GM23338 (cell line): ENCODE measurements around the gene TFEB. TPM values are rescaled to one million over a fixed set of nuclear protein-coding genes. Genes with fewer than 3 reads are reported as not detected.
A peak's percentile ranks its signal among the peaks of the same experiment; 100 is the strongest.

Experiments used
- ATAC-seq: fragments of 200-7000 bp; cut with Tn5 transposase; 3 replicates; pipeline ENCODE4 v1.9.1; 2020
- DNase-seq: peaks from one replicate; pipeline ENCODE4 v3.0.0-alpha.2; 2015; ENCODE audit warnings: low spot score
- H2AFZ ChIP-seq: fragments of 200-600 bp; sonication (generic); 2 replicates; pipeline ENCODE4 v1.8.0; 2016; ENCODE audit warnings: antibody characterized with exemption, mild to moderate bottlenecking, moderate library complexity
- H3F3A ChIP-seq: fragments of 200-600 bp; sonication (generic); replicated peaks from 2 replicates; pipeline ENCODE4 v1.8.0; 2017; ENCODE audit warnings: antibody characterized with exemption, mixed run types, low read depth
- H3K27ac ChIP-seq: fragments of 200-600 bp; sonication (generic); 2 replicates; pipeline ENCODE4 v1.6.1; 2016; ENCODE audit warnings: low read depth
- H3K27me3 ChIP-seq: fragments of 200-600 bp; sonication (generic); 2 replicates; pipeline ENCODE4 v1.8.0; 2016; ENCODE audit warnings: mild to moderate bottlenecking, mixed run types, moderate library complexity; ENCODE audit not compliant: insufficient read depth
- H3K36me3 ChIP-seq: fragments of 200-600 bp; sonication (generic); 2 replicates; pipeline ENCODE4 v1.8.0; 2016; ENCODE audit warnings: mild to moderate bottlenecking; ENCODE audit not compliant: insufficient read depth
- H3K4me1 ChIP-seq: fragments of 200-600 bp; sonication (generic); 2 replicates; pipeline ENCODE4 v1.8.0; 2016; ENCODE audit warnings: mild to moderate bottlenecking, moderate library complexity; ENCODE audit not compliant: insufficient read depth
- H3K4me2 ChIP-seq: fragments of 200-600 bp; sonication (generic); 2 replicates; pipeline ENCODE4 v1.7.1; 2017; ENCODE audit warnings: mixed run types
- H3K4me3 ChIP-seq: fragments of 200-600 bp; sonication (generic); 2 replicates; pipeline ENCODE4 v1.6.1; 2016; ENCODE audit warnings: mixed run types
- H3K79me2 ChIP-seq: fragments of 200-600 bp; sonication (generic); replicated peaks from 2 replicates; pipeline ENCODE4 v1.8.0; 2017; ENCODE audit warnings: mild to moderate bottlenecking; ENCODE audit not compliant: insufficient read depth
- H3K9me2 ChIP-seq: fragments of 200-600 bp; sonication (generic); 2 replicates; pipeline ENCODE4 v1.8.0; 2017; ENCODE audit not compliant: insufficient read depth
- H4K20me1 ChIP-seq: fragments of 200-600 bp; sonication (generic); replicated peaks from 2 replicates; pipeline ENCODE4 v1.8.0; 2017; ENCODE audit warnings: mild to moderate bottlenecking; ENCODE audit not compliant: insufficient read depth
- H3K27ac Mint-ChIP-seq: 2 replicates; pipeline ENCODE4 v1.8.0; 2020; ENCODE audit warnings: inconsistent platforms, mild to moderate bottlenecking, moderate library complexity, mixed read lengths
- H3K27me3 Mint-ChIP-seq: 3 replicates; pipeline ENCODE4 v1.8.0; 2022; ENCODE audit warnings: low read depth, mild to moderate bottlenecking, moderate library complexity, mixed read lengths, inconsistent platforms; ENCODE audit not compliant: insufficient read depth, poor library complexity
- H3K36me3 Mint-ChIP-seq: 3 replicates; pipeline ENCODE4 v1.8.0; 2021; ENCODE audit warnings: low read depth, mild to moderate bottlenecking, inconsistent platforms, moderate library complexity, mixed read lengths
- H3K4me1 Mint-ChIP-seq: 3 replicates; pipeline ENCODE4 v1.8.0; 2020; ENCODE audit warnings: mild to moderate bottlenecking, inconsistent platforms, mixed read lengths
- H3K4me3 Mint-ChIP-seq: 3 replicates; pipeline ENCODE4 v1.8.0; 2021; ENCODE audit warnings: moderate library complexity, mild to moderate bottlenecking, inconsistent platforms, mixed read lengths
- H3K9me3 Mint-ChIP-seq: 3 replicates; pipeline ENCODE4 v1.8.0; 2020; ENCODE audit warnings: moderate library complexity, mild to moderate bottlenecking, inconsistent platforms, mixed read lengths
- CREB1 ChIP-seq: fragments of 250-450 bp; sonication (Bioruptor Pico); IDR thresholded peaks from 2 replicates; pipeline ENCODE4 v1.5.0; 2020; ENCODE audit warnings: low read depth, mild to moderate bottlenecking, moderate library complexity
- EZH2 ChIP-seq: fragments of 200-600 bp; sonication (generic); IDR thresholded peaks from one replicate; pipeline ENCODE4 v1.8.0; 2017; ENCODE audit warnings: antibody characterized with exemption, mild to moderate bottlenecking, low read depth; ENCODE audit not compliant: unreplicated experiment
- EZH2phosphoT487 ChIP-seq: fragments of 200-600 bp; sonication (generic); IDR thresholded peaks from one replicate; pipeline ENCODE4 v1.8.1; 2018; ENCODE audit warnings: antibody characterized with exemption; ENCODE audit not compliant: unreplicated experiment
- JUNB ChIP-seq: IDR thresholded peaks from one replicate; pipeline ENCODE4 v1.6.1; 2016; ENCODE audit warnings: antibody characterized with exemption; ENCODE audit not compliant: unreplicated experiment
- NANOG ChIP-seq: IDR thresholded peaks from 2 replicates; pipeline ENCODE4 v1.6.1; 2016; ENCODE audit warnings: antibody characterized with exemption, borderline replicate concordance
- POLR2AphosphoS5 ChIP-seq: IDR thresholded peaks from 2 replicates; pipeline ENCODE4 v1.6.1; 2016; ENCODE audit warnings: antibody characterized with exemption, low read depth
- STAT1 ChIP-seq: IDR thresholded peaks from one replicate; pipeline ENCODE4 v1.6.1; 2016; ENCODE audit warnings: antibody characterized with exemption; ENCODE audit not compliant: unreplicated experiment
- ZNF114 ChIP-seq: fragments of 250-450 bp; sonication (Bioruptor Pico); IDR thresholded peaks from 2 replicates; pipeline ENCODE4 v1.5.0; 2020; ENCODE audit warnings: mild to moderate bottlenecking, moderate library complexity
- ZNF331 ChIP-seq: fragments of 250-450 bp; sonication (Bioruptor Pico); IDR thresholded peaks from 2 replicates; pipeline ENCODE4 v1.5.0; 2020; ENCODE audit warnings: low read depth, mild to moderate bottlenecking, moderate library complexity
- polyA plus RNA-seq: library from polyadenylated mRNA; unstranded; fragments of >200 nt; fragmentation: Nextera tagmentation; extraction: Ambion mirVana; gene quantifications from 2 replicates; pipeline ENCODE4 v1.2.1, GENCODE V29; 2016
- total RNA-seq: library from RNA; depleted of rRNA; stranded (reverse); fragments of >200 nt; shearing (Covaris generic); gene quantifications from 2 replicates; pipeline ENCODE4 v1.2.3, GENCODE V29; 2014
- TF ChIP-seq, protein P1 (sequence below): IDR thresholded peaks from 2 replicates; pipeline ENCODE4 v1.6.1; 2016; ENCODE audit warnings: antibody characterized with exemption
- TF ChIP-seq, protein P2 (sequence below): IDR thresholded peaks from one replicate; pipeline ENCODE4 v1.6.1; 2018; ENCODE audit warnings: antibody characterized with exemption; ENCODE audit not compliant: unreplicated experiment
- TF ChIP-seq, protein P3 (sequence below), 2 experiments: fragments of 200-600 bp in 1 of 2; sonication (generic) in 1 of 2; conservative IDR thresholded peaks; 2 replicates each; pipeline versions ENCODE4 v1.5.1 to v1.6.1; 2016 to 2017; ENCODE audit warnings: antibody characterized with exemption in 2 of 2, low read depth in 2 of 2, mild to moderate bottlenecking in 2 of 2, moderate library complexity in 1 of 2

TFEB gene
- total and polyA plus RNA-seq, 2 experiments from 2014 or later, result 1.3 to 4.3 TPM

DNA sequence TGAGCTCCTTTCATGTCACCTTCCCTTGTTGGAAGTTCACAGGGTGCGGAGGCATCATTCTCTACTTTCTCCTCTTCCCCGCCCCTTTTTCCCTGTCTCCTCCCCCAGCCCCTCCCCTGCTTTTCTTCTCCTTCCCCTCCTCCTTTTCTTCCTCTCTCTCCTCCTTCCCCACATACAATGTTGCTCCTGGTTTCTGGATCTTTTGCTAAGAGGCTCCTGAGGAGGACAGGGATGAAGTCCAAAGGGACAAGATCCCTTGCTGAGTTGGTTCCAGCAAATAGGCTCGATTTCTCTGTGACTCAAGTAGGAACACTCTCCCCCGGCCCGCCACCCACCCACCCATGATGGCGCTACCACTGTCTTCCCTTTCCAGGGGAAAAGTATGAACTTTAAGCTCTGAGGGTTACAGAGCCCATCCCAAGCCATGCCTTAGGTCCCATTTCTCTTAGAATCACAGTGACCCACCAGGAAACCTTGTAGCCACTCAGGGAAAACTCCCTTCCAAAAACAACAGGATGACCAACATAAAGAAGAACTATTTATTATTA, 852 bp upstream of the TFEB start (continued):
- TF ChIP-seq, protein P1, sequence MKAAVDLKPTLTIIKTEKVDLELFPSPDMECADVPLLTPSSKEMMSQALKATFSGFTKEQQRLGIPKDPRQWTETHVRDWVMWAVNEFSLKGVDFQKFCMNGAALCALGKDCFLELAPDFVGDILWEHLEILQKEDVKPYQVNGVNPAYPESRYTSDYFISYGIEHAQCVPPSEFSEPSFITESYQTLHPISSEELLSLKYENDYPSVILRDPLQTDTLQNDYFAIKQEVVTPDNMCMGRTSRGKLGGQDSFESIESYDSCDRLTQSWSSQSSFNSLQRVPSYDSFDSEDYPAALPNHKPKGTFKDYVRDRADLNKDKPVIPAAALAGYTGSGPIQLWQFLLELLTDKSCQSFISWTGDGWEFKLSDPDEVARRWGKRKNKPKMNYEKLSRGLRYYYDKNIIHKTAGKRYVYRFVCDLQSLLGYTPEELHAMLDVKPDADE, result no peak
- TF ChIP-seq ZNF331 (CRISPR knock-in tag) (no peak), JUNB (no peak), POLR2AphosphoS5 (no peak)

DNA sequence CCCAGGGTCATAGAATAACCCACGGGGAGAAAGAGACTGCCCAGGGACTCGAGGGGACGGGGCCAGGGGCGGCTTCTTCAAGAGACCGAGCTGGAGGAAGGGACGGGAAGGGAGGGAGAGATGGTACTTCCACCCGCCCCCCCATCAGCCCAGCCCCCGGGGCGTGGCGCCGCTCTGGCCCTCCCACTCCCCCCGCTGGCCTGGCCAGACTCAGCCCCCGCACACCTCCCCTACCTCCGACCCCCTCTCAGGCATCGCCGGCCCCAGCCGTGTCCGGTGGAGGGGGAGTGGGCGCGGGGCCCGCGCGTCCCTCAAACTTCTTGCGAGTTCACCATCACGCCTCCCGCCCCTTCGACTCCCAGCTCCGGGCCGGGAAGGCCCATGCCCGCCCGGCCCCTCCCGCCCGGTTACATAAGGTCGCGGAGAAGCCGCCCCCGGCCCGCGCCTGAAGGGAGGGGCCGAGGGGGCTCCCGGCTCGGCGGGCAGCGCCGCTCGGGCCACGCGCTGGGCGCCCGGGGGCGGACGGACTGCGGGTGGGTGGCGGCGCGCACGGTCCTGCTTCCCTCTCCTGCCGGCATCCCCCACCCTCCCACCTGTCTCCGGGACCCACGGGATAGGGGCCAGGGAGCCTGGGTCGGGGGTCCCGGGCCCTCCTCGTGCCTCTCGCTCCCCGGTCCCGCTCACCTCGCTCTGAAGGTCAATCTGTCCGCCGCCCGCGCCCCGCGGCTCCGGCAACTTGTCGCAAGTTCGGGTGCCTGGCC, 562 bp downstream of the TFEB start:
- H3K36me3 Mint-ChIP-seq, result no peaks in the 10 kb centered on the region
- H3K27ac Mint-ChIP-seq, result no peak overlapping the region
- Histone ChIP-seq H3K4me1 (peaks cover 22% of the 10 kb centered on the region), H3K4me3 (peak overlapping the region; percentile 80), H3K79me2 (no peaks in the 10 kb centered on the region), H2AFZ (no peak overlapping the region), H3K27ac (no peak overlapping the region), H3F3A (peaks cover 14% of the 10 kb centered on the region), H4K20me1 (no peaks in the 10 kb centered on the region), H3K27me3 (peaks cover 18% of the 10 kb centered on the region), H3K9me2 (no peaks in the 10 kb centered on the region), H3K36me3 (no peaks in the 10 kb centered on the region), H3K4me2 (peak overlapping the region; percentile 95)
- peak overlapping the region; percentile 66 for H3K4me3 Mint-ChIP-seq
- peak; percentile 17 for ATAC-seq
- peaks cover 21% of the 10 kb centered on the region for H3K27me3 Mint-ChIP-seq
- H3K9me3 Mint-ChIP-seq, result no peaks in the 10 kb centered on the region
- peaks cover 36% of the 10 kb centered on the region for H3K4me1 Mint-ChIP-seq
- DNase-seq, result peak; percentile 53
- TF ChIP-seq ZNF114 (CRISPR knock-in tag) (no peak), EZH2phosphoT487 (no peak), EZH2 (no peak), NANOG (no peak), ZNF331 (CRISPR knock-in tag) (no peak), STAT1 (no peak), JUNB (no peak), CREB1 (CRISPR knock-in tag) (no peak)
- TF ChIP-seq, protein P1, result no peak
- TF ChIP-seq, protein P2, sequence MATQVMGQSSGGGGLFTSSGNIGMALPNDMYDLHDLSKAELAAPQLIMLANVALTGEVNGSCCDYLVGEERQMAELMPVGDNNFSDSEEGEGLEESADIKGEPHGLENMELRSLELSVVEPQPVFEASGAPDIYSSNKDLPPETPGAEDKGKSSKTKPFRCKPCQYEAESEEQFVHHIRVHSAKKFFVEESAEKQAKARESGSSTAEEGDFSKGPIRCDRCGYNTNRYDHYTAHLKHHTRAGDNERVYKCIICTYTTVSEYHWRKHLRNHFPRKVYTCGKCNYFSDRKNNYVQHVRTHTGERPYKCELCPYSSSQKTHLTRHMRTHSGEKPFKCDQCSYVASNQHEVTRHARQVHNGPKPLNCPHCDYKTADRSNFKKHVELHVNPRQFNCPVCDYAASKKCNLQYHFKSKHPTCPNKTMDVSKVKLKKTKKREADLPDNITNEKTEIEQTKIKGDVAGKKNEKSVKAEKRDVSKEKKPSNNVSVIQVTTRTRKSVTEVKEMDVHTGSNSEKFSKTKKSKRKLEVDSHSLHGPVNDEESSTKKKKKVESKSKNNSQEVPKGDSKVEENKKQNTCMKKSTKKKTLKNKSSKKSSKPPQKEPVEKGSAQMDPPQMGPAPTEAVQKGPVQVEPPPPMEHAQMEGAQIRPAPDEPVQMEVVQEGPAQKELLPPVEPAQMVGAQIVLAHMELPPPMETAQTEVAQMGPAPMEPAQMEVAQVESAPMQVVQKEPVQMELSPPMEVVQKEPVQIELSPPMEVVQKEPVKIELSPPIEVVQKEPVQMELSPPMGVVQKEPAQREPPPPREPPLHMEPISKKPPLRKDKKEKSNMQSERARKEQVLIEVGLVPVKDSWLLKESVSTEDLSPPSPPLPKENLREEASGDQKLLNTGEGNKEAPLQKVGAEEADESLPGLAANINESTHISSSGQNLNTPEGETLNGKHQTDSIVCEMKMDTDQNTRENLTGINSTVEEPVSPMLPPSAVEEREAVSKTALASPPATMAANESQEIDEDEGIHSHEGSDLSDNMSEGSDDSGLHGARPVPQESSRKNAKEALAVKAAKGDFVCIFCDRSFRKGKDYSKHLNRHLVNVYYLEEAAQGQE, result no peak
- TF ChIP-seq, protein P3, sequence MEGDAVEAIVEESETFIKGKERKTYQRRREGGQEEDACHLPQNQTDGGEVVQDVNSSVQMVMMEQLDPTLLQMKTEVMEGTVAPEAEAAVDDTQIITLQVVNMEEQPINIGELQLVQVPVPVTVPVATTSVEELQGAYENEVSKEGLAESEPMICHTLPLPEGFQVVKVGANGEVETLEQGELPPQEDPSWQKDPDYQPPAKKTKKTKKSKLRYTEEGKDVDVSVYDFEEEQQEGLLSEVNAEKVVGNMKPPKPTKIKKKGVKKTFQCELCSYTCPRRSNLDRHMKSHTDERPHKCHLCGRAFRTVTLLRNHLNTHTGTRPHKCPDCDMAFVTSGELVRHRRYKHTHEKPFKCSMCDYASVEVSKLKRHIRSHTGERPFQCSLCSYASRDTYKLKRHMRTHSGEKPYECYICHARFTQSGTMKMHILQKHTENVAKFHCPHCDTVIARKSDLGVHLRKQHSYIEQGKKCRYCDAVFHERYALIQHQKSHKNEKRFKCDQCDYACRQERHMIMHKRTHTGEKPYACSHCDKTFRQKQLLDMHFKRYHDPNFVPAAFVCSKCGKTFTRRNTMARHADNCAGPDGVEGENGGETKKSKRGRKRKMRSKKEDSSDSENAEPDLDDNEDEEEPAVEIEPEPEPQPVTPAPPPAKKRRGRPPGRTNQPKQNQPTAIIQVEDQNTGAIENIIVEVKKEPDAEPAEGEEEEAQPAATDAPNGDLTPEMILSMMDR (conservative IDR thresholded peaks at IDR 0.05; ENCODE audit: low read depth in 2 of 2), result no peak
